Measurements from ENCODE around the gene PRSS2. TPM values are rescaled to one million over a fixed set of nuclear protein-coding genes. Genes with fewer than 3 reads are reported as not detected.

Gene PRSS2
- total RNA-seq, 1 donor: 22.9 TPM

GRCh38 chr7:142819530-142819929 is 48.8 kb downstream of the PRSS2 start:
- no peak for DNase-seq (ENCODE audit: low read depth in 2 of 3, low spot score in 2 of 3)

- no peak for DNase-seq (ENCODE audit: low read depth in 2 of 3, low spot score in 2 of 3)
Observed at GRCh38 chr7:142822714-142823113, 51.9 kb downstream of the PRSS2 start.

Small RNAs within 50 kb of the gene (small RNA-seq; reads per million reads assigned to genes)
- not detected for gene TRBD1
- not detected for gene TRBJ1-1
- gene TRBJ1-2: not detected
- not detected for gene TRBJ1-3
- gene TRBJ1-4: not detected
- gene TRBJ1-5: not detected
- gene TRBJ1-6: not detected
- not detected for gene TRBJ2-1
- not detected for gene TRBJ2-2
- gene TRBJ2-2P: not detected
- gene TRBJ2-3: not detected
- not detected for gene TRBJ2-4
- not detected for gene TRBJ2-5
- not detected for gene TRBJ2-6
- gene TRBJ2-7: not detected

Other genes with a start within 250 kb of the PRSS2 start
- gene PRSS1, start 21.5 kb upstream of the PRSS2 start, total RNA-seq: 0.27 TPM
- gene EPHB6, start 84.1 kb downstream of the PRSS2 start, total RNA-seq: 18.9 TPM
- under 0.01 TPM for gene TRPV6, start 114.8 kb downstream of the PRSS2 start, total RNA-seq
- gene TRPV5, start 162.8 kb downstream of the PRSS2 start, total RNA-seq: under 0.01 TPM
- gene LLCFC1, start 168.5 kb downstream of the PRSS2 start, total RNA-seq: not detected
- 2.4 TPM for gene KEL, start 191.4 kb downstream of the PRSS2 start, total RNA-seq